AG08395 (cell line): ENCODE results near the gene TBCC.

Experiments
- DNase-seq: peaks from one replicate; pipeline ENCODE4 v3.0.0; 2012; ENCODE audit warnings: mixed read lengths, low spot score

TBCC gene

DNA sequence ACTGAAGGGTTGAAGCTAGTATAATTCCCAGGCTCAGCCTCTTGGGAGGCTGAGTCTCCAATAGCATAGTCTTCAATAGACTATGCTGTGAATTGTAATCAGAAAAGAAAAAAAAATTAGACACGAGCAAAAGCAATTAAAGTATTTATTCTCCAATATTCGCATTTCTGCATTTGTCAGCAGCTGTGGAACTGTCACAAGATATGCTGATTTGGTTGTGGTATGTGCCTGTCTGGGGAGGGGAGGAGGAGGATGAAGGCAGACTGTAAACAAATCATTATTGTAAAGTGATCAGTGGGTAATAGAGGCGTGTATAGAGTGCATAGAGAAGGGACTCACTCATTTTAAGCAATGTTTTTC is 25.8 kb upstream of the TBCC start:
- DNase-seq, result no peak

DNA sequence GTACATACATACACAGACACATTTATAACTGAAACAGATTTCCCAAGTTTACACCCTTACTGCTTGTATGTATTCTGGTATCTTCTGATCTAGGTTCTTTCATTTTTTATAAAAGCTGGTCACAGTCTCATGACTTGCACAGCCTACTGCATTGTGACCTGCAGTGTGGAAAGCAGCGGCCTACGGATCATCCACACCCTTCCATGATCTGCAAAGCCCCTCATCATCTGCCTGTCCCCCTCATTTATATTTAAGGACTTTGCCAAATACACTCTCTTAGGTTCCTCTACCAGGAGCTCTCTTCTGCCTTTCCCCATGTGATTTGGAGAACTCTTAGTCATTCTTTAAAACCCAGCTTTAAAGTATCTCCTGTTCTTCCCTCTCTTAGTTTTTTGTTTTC is 23.9 kb upstream of the TBCC start:
- no peak for DNase-seq

- no peak for DNase-seq
These were observed 23.1 kb upstream of the TBCC start for GRCh38 chr6:42769051-42769450.

DNA sequence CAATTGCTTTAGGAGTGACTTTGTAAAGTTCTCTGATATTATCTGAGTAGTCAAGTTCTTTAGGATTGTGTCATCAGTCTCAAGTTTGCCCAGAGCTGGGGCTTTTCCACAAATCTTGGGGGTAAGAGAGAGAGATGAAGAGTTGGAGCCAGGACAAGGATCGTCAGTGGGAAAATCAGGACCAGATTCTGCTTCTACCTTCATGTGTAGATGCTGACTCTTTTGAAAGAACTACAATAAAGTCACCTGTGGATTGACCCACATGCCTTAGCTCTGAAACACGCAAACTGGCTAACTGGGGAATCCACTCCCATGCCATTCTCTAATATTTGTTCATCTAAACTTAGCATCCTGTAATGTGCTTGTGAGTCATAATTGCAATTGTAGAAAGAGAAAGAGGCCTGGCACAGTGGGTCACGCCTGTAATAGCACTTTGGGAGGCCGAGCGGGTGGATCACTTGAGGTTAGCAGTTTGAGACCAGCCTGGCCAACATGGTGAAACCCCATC is 20.3 kb upstream of the TBCC start:
- DNase-seq, result peak; percentile 44

DNA sequence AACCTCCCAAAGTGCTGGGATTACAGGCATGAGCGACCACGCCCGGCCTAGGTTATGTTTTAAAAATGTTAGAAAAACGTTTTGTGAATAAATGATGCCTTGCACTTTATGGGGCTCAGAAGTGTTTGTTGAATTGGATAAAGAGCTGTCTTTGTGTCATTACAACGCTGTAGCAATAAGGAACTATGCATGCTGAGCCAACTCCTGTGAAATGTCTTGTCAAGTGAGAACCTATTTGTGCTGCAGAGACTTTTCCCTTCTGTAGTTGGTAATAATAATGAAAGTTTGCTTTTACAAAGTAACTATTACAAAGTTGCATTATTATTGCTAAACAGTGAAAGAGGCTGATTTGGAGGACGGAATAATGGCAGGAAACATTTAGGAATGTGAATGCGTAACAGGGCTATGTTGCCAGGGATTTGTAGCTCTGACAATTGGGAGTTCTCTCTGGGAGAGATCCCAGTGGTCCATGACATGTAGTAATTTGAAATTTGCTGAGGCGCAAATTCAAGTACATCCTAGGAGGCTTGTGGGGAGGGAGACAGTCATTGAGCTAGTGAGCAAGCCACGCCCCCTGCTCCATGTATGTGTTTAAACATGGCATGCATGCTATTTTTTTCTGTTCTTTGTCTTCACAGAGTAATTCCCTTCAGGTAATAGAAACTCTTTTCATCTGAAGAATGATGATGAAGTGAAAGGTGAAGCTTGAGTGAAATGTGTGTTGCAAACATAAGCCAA is 19.2 kb upstream of the TBCC start:
- DNase-seq, result no peak

GRCh38 chr6:42762950-42763349 is 17.0 kb upstream of the TBCC start:
- no peak for DNase-seq

DNA sequence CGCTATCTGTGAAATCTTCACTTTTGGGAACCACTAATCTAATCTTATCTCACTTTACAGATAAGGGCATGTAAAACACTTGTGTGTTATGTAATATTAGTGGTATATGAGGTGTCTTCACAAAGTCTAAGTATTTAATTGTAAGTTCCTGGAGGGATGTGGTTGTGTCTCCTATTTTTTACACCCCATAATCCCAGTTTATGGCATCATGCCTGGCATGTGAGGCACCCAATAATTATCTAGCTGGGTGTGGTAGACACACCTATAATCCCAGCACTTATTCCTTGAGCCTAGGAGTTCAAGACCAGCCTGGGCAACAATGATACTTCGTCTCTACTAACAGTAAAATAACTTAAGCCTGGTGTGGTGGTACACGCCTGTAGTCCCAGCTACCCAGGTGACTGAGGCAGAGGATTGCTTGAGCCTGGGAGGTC is 16.5 kb upstream of the TBCC start:
- no peak for DNase-seq

DNA sequence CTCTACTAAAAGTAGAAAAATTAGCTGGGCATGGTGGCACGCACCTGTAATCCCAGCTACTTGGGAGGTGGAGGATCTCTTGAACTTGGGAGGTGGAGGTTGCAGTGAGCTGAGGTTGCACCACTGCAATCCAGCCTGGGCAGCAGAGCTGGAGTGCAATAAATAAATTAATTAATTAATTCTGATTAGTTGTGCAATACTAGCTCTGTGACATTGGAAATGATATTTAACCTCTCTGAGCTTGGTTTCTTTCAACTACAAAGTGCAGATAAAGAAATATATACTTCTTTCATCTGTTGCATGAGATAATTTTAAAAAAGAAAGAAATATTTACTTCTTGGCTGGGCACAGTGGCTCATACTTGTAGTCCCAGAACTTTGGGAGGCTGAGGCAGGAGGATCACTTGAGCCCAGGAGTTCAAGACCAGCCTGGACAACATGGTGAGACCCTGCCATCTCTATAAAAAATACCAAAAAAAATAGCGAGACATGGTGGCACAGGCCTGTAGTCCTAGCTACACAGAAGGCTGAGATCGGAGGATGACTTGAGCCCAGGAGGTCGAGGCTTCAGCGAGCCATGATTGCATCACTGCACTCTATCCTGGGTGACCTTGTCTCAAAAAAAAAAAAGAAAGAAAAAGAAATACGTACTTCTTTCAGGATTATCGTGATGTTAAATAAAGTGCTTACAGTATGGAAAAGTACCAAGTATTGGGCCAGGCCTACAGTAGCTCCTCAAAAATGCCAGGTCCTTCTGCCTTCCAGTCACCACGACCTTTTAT is 15.6 kb upstream of the TBCC start:
- DNase-seq, result no peak

GRCh38 chr6:42758756-42759430 is 13.0 kb upstream of the TBCC start:
- DNase-seq, result no peak

DNA sequence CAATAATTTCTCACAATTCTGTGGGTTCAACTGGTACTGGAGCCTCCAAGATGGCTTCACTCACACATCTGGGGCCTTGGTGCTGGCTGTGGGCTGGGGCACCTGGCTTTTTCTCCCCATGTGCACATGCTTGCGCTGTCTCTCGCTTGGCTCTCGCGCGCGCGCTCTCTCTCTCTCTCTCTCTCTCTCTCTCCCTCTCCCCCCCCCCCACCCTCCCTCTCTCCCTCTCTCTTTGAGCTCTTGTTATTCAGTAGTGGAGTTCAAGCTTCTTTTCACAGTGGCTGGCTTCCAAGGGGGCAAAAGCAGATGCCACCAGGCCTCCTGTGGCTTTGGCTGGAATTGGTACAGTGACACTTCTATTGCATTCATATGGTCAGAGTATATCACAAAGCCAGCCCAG is 10.8 kb upstream of the TBCC start:
- no peak for DNase-seq

DNA sequence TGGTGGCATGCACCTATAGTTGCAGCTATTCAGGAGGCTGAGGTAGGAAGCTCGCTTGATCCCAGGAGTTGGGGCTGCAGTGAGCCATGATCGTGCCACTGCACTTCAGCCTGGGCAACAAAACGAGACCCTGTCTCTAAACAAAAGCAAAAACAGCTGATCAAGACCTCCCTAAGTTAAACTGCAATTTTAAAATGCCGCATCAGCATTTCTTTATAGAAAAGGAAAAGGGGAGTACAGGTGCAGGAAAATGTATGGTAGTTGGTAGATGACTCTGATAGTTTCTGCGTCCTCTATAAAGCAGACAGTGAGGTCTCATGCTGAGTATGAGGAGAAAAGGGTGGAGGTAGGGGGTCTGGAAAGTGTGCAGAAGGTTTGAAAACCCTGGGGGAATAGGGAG is 8.9 kb upstream of the TBCC start:
- DNase-seq, result no peak

DNA sequence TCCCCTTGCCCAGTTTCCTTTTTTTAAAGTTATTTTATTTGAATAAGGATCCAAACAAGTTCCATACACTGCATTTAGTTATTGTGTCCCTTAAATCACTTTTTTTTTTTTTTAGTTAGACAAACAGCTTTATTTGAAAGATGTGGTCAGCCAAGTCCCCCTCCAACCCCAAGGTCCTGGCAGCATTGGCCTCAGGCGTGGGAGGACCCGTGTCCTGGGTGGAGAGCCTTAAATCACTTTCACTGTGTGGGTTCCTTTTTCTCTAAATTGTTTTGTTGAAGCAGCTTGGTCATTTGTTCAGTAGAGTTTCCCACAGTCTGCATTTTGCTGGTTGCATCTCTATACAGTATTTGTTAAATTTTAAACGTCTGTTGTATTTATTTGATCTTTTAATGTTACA is 5.2 kb upstream of the TBCC start:
- no peak for DNase-seq

- no peak for DNase-seq
These were observed 2.4 kb upstream of the TBCC start for GRCh38 chr6:42748203-42748898.

- peak; percentile 83 for DNase-seq
These were observed 824 bp upstream of the TBCC start for GRCh38 chr6:42746463-42747391.

- DNase-seq, result no peak
These were observed 742 bp downstream of the TBCC start for GRCh38 chr6:42745083-42745639.

DNA sequence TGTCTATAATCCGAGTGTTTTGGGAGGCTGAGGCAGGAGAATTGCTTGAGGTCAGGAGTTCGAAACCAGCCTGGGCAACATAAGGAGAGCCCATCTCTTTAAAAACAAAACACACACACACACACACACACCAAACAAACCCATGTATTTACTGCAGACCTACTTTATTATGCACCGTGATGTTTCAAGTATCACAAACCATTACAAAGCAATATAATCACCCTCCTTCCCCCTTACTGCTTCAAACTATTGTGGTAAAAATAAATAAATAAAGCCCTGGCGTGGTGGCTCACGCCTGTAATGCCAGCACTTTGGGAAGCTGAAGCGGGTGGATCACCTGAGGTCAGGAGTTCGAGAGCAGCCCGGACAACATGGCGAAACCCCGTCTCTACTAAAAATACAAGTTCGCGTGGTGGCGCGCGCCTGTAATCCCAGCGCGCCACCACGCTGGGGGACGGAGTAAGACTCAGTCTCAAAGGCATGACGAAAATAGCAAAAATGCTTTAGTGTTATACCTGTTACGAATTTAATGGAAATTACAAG is 1.5 kb downstream of the TBCC start:
- DNase-seq, result no peak

DNA sequence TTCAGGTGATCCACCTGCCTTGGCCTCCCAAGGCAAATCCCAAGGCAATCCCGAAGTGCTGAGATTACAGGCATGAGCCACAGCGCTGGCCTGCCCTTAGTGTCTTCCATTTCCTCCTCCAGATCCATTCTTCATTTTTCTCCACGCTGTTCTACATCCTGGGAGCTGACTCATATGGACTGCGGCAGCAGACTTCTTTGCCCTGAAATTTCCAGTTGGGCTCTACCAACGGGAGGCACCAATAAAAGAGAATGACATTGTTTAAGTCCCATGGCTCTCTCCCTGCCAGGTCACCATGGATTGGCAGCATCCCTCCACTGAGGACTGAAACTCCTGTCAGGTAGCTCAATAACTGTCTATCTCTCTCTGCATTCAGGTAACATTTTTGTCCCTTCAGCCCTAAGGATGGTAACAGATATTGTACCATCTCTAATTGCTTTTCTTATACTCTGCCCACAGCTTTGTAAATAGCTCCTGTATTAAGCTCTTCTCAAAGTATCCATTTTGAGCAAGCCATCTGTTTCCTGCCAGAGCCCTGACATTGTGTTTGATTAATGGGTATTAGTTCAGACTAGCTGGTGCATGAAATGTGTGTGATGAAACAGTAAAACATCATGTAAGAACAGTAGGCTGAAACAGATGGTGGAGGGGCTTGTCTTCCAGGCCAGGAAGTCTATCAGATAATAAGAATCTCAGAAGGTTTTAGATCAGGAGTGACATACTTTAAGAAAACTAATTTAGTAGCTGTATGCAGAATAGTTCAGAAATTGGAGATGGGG is 3.6 kb downstream of the TBCC start:
- DNase-seq, result no peak

- no peak for DNase-seq
These were observed 5.2 kb downstream of the TBCC start for GRCh38 chr6:42740725-42741124.

DNA sequence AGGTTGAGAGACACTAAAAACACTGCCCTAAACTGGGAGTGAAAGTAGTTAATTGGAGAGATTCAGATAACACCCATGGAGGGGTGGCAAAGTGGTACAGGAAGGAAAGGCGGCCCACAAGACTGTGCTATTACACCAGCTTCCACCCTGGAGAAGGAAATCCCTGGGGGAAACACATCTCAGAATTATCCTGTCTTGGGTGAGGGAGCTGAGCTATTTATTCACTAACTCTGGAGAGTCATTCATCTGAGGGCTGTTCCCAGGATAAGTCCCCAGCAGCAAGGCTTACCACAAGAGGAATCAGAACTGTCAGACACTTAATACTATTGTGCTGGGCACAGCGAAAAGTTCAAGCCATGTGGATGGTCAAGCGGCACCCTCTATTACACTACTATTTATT is 9.9 kb downstream of the TBCC start:
- DNase-seq, result no peak
